A673 (cell line): ENCODE results near the gene LRRN2. TPM values are rescaled to one million over a fixed set of nuclear protein-coding genes. Genes with fewer than 3 reads are reported as not detected.

Source experiments
- BruUV-seq: library from RNA; stranded (reverse); fragments of 400-500 nt; replicated peaks from 2 replicates; lab custom pipeline; 2021; lab: Mats Ljungman, UMichigan
- CTCF ChIA-PET: fragments of 300-600 bp; sonication (Branson Sonifier 250); formaldehyde crosslinking; loops from one replicate; lab custom pipeline; 2022; ENCODE audit warnings: antibody characterized with exemption; lab: Charles Lee
- POLR2A ChIA-PET: fragments of 300-600 bp; sonication (Branson Sonifier 250); formaldehyde crosslinking; loops from one replicate; lab custom pipeline; 2022; ENCODE audit warnings: antibody characterized with exemption; ENCODE audit not compliant: low non-redundant PET; lab: Charles Lee
- DNase-seq: peaks from one replicate; pipeline ENCODE4 v3.0.0-alpha.2; 2015; ENCODE audit warnings: low spot score
- H3K27ac ChIP-seq: fragments of 200-600 bp; sonication (generic); 2 replicates; pipeline ENCODE4 v1.5.1; 2016; ENCODE audit warnings: mixed run types, low read depth, mild to moderate bottlenecking, mixed read lengths, antibody characterized with exemption, low read length; ENCODE audit not compliant: poor library complexity, severe bottlenecking
- H3K27me3 ChIP-seq: fragments of 200-600 bp; sonication (generic); replicated peaks from 2 replicates; pipeline ENCODE4 v1.6.1; 2017; ENCODE audit warnings: mixed run types, low read depth, mild to moderate bottlenecking, mixed read lengths, antibody characterized with exemption, low read length; ENCODE audit not compliant: insufficient read depth, poor library complexity
- H3K36me3 ChIP-seq: fragments of 200-600 bp; sonication (generic); 2 replicates; pipeline ENCODE4 v1.6.1; 2016; ENCODE audit warnings: mixed run types, mild to moderate bottlenecking, mixed read lengths, antibody characterized with exemption, low read length; ENCODE audit not compliant: insufficient read depth, poor library complexity, severe bottlenecking
- H3K4me1 ChIP-seq: fragments of 200-600 bp; sonication (generic); 2 replicates; pipeline ENCODE4 v1.6.1; 2017; ENCODE audit warnings: mixed run types, mild to moderate bottlenecking, mixed read lengths, antibody characterized with exemption, low read length; ENCODE audit not compliant: insufficient read depth, poor library complexity, severe bottlenecking
- H3K4me3 ChIP-seq: fragments of 200-600 bp; sonication (generic); 2 replicates; pipeline ENCODE4 v1.5.1; 2016; ENCODE audit warnings: low read depth, mixed run types, mild to moderate bottlenecking, mixed read lengths, low read length; ENCODE audit not compliant: poor library complexity, severe bottlenecking
- H3K9me3 ChIP-seq: fragments of 200-600 bp; sonication (generic); 2 replicates; pipeline ENCODE4 v1.6.1; 2016; ENCODE audit warnings: mixed run types, low read depth, mild to moderate bottlenecking, mixed read lengths, antibody characterized with exemption, low read length; ENCODE audit not compliant: poor library complexity, severe bottlenecking
- CTCF ChIP-seq: fragments of 300-800, 200-600 bp; sonication (generic); conservative IDR thresholded peaks from 2 replicates; pipeline ENCODE4 v1.5.1; 2017; ENCODE audit warnings: low read depth, mild to moderate bottlenecking, antibody characterized with exemption, low read length, moderate library complexity, mixed read lengths
- EZH2 ChIP-seq: fragments of 200-600 bp; sonication (generic); IDR thresholded peaks from 2 replicates; pipeline ENCODE4 v1.6.1; 2017; ENCODE audit warnings: borderline replicate concordance, low read depth, mild to moderate bottlenecking, mixed read lengths, antibody characterized with exemption, low read length; ENCODE audit not compliant: poor library complexity, severe bottlenecking
- intact Hi-C: fragments of 100-400 bp; cut with micrococcal nuclease; formaldehyde crosslinking; loops from one replicate; pipeline ENCODE4 v1.10.0; 2022; ENCODE audit not compliant: unreplicated experiment
- total RNA-seq: library from RNA; stranded (reverse); gene quantifications from 2 replicates; pipeline ENCODE4 v1.2.3, GENCODE V29; 2021

Gene LRRN2
- total RNA-seq, 1 experiment from 2014 or later: not detected

DNA sequence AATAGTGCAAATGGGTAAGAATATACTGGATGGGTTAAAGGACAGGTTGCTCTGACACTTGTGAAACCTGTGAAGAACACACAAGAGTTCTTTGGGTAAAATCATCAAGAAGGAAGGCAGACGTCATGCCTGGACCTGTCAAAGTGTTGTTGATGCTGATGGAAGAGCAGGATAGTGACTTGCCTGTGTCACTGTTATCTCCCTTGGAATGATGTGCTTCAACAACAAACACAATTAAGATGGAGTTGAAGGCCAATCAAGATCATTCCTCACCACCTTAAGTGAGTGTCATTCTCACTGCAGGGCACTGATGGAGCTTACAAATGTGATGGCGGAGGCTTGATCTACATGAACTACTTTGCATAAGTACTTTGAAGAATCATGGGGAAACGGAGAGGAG, 73.2 kb downstream of the LRRN2 start:
- CTCF ChIA-PET: no interaction called here
- intact Hi-C loops: no loop called here
- H3K27ac ChIP-seq: no peak overlapping the region

DNA sequence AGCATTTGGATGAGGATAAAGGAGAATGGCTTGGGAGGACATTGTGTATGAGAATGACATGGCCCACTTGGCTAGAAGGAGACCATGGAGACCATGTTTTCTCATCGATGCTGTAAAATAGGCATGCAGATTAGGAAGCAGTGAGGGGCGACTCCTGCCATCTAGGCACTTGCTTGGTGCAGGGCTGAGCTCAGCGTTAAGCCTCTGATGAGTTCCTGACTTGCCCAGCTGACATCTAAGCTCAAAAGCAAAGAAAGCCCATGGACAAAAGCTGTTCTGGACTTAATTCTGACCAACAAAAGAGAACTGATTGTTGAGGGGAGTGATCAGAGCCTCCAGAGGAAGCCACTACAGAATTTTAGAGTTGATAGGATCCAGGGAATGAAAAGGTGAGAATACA, 74.5 kb downstream of the LRRN2 start:
- H3K36me3 ChIP-seq: no peaks in the 10 kb centered on the region
- no TSS peak for BruUV-seq
- no peaks in the 10 kb centered on the region for H3K9me3 ChIP-seq
- no peak overlapping the region for H3K27ac ChIP-seq
- peaks cover 20% of the 10 kb centered on the region for H3K27me3 ChIP-seq
- H3K4me1 ChIP-seq: no peaks in the 10 kb centered on the region
- no peak for DNase-seq
- intact Hi-C loops: no loop called here
- no peak overlapping the region for H3K4me3 ChIP-seq
- CTCF ChIA-PET: no interaction called here
- TF ChIP-seq EZH2 (no peak), CTCF (no peak)
- POLR2A ChIA-PET: no interaction called here

More for the DNA sequence above, 73.2 kb downstream of the LRRN2 start:
- no TSS peak for BruUV-seq
- TF ChIP-seq EZH2 (no peak), CTCF (no peak)
- no peaks in the 10 kb centered on the region for H3K4me1 ChIP-seq
- DNase-seq: no peak
- POLR2A ChIA-PET: no interaction called here
- H3K36me3 ChIP-seq: no peaks in the 10 kb centered on the region
- no peaks in the 10 kb centered on the region for H3K9me3 ChIP-seq
- peaks cover 20% of the 10 kb centered on the region for H3K27me3 ChIP-seq
- no peak overlapping the region for H3K4me3 ChIP-seq

DNA sequence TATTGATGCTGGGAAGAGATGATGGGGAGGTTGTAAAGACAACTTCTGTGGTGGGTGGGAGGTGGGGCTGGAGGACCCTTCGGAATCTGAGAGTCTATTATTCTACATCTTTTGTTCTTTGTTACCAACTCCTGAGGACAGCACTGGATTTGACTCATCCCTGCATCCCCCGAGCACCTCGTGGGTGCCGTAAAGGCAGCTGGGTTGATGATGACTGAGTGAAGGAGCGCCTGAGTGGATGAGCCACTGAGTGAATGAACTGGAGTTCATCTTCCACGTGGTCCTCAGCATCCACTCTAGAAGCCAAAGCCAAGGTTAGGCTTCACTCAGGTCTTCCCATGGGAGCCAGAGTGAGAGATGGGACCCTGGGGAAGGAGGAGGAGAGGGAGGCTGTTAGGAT, 77.6 kb downstream of the LRRN2 start:
- no peaks in the 10 kb centered on the region for H3K4me1 ChIP-seq
- POLR2A ChIA-PET: no interaction called here
- intact Hi-C loops: no loop called here
- H3K27ac ChIP-seq: no peak overlapping the region
- no peak overlapping the region for H3K4me3 ChIP-seq
- H3K36me3 ChIP-seq: no peaks in the 10 kb centered on the region
- peaks cover 12% of the 10 kb centered on the region for H3K27me3 ChIP-seq
- no peak for TF ChIP-seq EZH2
- BruUV-seq: no TSS peak
- H3K9me3 ChIP-seq: no peaks in the 10 kb centered on the region
- CTCF ChIA-PET: no interaction called here
- no peak for DNase-seq

DNA sequence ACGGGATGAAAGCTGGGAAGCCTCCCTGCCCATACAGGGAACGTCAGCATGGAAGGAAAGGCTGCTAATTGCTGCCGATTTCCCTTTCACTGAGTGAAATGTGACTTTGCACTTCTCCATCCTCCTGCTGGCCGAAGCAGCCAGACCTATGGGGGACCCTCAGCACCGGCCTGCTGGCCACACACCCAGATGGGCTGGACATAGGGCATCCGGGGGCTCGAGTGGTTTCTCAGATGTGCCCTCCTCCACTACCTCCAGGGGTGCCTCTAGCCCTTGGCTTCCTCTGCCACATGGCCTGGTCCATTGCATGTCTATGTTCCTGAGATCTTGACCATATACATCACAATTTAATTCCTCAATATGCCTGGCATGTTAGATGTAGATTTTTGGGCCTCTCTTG, 79.7 kb downstream of the LRRN2 start:
- H3K36me3 ChIP-seq: no peaks in the 10 kb centered on the region
- intact Hi-C loops: no loop called here
- CTCF ChIA-PET: no interaction called here
- no peak for TF ChIP-seq EZH2
- no peak for TF ChIP-seq CTCF
- H3K4me3 ChIP-seq: no peak overlapping the region
- BruUV-seq: no TSS peak
- peaks cover 8% of the 10 kb centered on the region for H3K27me3 ChIP-seq
- H3K27ac ChIP-seq: no peak overlapping the region
- POLR2A ChIA-PET: no interaction called here
- H3K9me3 ChIP-seq: no peaks in the 10 kb centered on the region
- H3K4me1 ChIP-seq: no peaks in the 10 kb centered on the region
- DNase-seq: no peak
